NCI-H748 treated with DMSO at 0.1 percent for 48 hours (cell line): Measurements from ENCODE around the gene ORAI3.

Experiments used
- DNase-seq: peaks from one replicate; lab custom pipeline; 2025; lab: John Stamatoyannopoulos, UW

Gene ORAI3

DNA sequence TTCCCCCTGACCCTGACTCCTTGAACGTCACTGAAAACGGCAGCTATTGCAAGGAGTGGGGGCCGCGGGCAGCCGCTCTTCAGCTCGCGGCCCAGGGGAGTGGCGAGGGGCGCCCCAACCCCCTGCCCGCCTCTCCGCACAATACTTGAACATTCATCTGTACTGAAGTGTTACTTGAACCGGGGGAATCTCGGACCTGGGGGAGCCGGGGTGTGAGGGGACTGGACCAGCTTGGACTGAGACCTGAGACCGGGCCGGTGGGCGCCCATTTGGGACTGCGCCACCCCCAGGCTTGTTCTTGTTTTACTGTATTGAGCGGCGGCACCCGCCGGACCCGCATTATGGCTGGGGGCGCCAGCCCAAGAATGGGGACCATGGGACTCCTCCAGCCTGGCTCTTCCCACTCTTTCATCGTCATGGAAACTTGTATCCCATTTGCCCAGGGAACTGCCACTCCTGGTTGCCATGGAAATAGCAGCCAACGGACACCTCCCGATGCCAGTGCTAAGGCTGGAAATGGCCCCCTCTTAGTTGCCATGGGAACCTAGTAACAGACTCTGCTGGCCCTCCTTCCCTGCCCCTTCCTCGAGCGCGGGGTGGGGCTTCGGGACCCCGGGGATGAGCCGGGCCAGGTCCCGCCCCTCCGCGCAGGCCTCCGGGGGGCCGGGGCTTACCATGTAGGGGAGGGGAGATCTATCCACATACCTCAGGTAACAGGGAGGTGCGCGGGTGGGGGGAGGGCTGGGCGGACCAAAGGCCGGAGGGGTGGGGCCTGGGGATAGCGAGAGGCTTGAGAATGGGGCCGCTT is 805 bp upstream of the ORAI3 start:
- DNase-seq, result peak; percentile 20

DNA sequence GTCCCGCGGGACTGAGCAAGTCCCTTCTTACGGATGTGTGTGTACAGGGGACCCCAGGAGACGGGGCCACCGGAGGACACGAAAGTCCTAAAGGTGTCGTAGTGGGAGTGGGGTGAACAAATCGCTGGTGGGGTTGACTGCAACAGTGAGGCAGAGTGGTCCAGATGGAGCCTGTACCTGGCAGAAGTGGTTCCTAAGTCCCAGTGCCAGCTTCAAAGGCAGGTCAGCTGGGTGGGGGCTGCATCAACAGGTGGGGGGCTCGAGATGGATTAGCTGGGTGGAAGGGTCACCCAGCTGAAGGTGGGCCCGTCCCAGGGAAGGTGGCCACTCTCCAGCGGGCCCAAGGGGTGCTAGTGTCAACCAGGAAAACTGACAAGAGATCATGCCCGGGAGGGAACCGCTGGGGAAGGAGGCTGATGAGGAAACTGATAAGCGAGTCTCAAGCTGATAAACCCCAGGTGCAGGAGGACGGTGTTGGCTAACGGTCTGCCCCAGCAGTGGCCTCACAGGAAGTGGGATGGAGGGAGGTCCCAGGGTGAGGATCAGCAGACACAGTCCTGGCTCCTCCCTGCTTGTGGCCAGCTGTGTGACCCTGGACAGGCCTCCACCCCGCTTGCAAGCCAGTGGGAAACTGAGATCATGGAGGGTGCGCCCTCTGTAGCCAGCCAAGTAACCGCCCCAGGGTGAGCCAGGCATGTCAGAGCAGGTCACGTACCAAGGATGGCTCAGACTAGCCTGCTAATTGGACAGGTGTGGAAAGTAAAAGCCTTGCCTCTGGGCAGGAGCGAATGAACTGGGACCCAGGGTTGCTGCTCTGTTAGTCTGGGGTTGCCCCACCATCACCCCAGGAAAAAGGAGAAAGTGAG is 1.0 kb downstream of the ORAI3 start:
- no peak for DNase-seq

DNA sequence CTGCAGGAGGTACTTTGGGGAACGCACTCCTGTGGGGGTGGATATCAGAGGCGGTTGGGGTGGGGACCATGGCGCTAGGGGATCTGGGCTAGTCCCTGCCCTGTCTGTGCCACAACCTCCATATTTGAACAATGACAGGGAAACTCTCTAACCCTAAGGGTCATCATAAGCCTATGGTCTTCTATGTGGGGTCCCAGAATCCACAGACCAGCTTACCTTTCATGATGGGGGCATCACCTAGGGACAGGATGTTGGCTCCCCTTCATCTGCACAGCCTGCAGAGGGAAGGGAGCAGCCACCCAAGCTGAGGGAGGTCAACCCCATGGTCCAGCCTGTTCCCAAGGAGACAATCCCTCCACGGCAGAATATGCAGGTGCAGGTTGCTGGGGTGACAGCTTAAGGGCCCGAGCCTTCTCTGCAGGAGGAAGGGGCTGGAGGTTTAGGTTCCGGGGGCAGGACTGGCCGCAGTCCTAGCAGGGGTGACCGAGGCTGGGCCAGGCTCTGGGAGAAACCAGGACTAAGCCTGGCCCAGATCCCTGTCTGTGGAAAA is 1.7 kb downstream of the ORAI3 start:
- no peak for DNase-seq

DNA sequence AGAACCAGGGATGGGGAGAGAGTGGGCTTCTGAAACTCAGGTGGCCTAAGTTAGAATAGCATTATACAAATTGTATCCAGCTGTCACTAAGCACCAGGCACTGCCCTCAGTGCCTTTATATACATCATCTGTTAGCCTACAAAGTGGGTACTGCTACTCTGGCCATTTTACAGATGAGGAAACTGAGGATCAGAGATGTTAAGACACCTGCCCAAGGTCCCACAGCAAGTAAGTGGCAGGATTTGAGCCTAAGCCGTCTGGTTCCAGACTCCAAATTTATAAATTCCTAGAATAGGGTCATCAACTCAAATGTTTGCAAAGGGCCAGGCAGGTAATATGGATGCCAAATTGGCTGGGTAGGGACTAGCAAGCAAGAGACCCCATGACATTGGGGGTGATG is 2.3 kb downstream of the ORAI3 start:
- DNase-seq, result no peak

DNA sequence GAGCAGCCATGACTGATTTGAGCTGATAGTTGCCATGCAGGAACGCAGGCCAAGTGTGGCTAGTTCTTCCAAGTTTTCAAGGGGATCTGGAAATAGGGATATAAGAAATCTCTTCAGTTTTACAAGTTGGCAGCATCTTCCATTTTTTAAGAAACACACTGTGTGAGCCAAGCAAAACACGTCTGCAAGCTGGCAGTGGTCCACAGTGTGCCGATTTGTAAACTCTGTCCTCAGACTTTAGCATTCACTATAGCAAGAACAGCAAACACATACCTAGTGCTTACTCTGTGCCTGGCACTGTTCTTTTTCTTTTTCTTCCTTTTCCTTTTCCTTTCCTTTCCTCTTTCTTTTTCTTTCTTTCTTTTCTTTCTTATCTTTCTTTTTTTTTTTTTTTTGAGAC is 2.9 kb downstream of the ORAI3 start:
- DNase-seq, result no peak

DNA sequence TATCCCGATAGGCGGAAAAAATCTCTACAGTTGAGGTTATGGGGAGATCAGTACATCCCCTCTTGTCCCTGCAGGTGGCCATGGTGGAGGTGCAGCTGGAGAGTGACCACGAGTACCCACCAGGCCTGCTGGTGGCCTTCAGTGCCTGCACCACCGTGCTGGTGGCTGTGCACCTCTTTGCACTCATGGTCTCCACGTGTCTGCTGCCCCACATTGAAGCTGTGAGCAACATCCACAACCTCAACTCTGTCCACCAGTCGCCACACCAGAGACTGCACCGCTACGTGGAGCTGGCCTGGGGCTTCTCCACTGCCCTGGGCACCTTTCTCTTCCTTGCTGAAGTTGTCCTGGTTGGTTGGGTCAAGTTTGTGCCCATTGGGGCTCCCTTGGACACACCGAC is 4.2 kb downstream of the ORAI3 start:
- no peak for DNase-seq

DNA sequence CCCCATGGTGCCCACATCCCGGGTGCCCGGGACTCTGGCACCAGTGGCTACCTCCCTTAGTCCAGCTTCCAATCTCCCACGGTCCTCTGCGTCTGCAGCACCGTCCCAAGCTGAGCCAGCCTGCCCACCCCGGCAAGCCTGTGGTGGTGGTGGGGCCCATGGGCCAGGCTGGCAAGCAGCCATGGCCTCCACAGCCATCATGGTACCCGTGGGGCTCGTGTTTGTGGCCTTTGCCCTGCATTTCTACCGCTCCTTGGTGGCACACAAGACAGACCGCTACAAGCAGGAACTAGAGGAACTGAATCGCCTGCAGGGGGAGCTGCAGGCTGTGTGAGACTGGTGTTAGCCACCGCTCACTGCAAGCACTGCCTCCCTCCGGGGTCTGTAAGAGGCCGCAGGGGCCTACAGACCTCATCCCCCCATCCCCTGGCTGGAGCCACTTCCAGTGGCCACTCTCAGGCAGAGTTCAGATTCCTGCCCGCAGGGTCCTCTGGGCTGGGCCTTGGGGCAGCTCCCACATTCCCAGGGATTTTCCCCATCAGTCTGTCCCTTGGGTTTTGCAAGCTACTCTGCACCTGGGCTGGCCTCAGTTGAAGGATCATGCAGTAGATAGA is 4.8 kb downstream of the ORAI3 start:
- peak; percentile 25 for DNase-seq

DNA sequence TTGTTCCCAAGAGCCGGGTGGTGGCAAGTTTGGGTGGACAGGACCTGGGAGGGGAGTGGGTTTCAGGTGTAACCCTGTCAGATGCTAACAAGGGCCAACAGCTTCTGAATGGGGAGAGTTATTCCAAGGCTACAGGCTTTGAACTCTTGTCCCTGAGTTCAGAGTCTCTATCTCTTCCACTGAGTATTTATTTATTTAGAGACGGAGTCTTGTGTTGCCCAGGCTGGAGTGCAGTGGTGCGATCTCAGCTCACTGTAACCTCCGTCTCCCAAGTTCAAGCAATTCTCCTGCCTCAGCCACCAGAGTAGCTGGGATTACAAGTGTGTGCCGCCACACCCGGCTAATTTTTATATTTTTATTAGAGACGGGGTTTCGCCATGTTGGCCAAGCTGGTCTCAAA is 6.1 kb downstream of the ORAI3 start:
- no peak for DNase-seq

DNA sequence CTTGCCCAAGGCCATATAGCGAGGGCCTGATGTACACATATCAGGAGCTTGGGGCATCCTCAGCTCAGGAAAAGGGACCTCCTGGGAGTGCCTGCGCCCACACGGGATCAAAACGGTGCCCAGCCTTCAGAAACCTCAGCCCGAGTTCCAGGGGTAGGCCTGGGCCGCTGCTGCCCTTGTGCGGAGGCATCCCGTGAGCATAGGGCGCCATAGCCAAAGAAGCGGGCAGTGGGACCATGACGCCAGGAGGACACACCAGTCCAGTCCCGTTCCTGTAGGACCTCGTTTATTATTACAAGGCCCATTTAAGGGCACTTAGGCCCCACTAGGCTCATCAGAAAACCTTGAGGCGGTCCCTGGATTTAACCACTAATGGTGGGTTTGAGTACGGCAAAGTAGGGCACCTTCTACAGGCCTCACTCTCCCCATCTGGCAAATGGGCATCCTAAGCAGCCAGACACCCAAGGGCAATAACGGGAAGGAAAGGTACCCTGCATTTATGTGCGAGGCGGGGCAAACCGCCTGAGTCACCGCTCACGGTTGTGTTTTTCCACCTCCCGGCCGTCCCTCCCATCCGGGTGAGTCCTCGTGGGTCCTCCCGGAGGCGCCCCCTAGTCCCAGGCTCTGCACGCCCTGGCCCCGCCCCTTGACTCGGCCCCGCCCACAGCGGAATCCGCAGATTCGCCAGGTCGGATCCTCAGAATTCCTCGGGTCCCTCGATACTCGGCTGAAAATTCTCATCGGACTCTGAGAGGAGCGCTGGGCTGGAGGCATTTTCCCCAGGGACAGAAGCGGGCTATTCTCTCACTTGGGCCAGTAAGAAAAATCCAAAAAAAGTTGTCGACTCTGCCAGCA is 8.0 kb downstream of the ORAI3 start:
- DNase-seq, result peak; percentile 7

DNA sequence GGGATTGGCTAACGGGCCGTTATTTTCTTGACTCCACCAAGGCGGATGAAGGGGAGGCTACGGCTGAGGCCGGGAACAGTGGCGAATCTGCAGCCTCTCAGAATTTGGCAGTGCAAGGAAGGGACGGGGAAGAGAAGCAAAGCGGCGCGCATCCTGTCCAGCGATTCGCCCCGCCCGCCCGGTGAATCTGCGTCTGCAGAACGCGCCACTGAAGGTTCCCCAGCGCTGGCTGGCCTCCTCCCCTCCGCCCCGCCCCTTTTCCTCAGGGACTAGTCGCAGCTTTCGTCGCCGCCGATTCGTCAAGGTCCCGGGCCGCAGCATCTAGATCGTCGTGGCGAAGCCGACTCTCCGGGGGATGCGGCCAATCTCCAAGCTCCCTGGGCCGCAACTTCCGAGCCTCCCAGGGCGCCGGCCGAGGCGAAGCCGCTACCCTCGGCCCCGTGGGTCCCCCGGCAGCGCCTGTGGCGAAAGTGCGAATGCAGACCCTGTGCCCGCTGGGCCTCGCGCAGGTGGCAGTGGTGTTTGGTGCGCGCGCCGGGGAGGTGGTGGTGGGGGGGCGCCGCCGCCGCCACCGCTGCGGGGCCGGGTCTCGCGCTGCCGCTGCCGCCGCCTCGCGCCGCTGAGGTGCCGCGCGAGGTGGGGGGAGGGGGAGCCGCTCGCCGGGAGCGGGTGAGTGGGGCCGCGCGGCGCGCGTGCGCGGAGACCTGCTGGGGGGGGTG is 8.7 kb downstream of the ORAI3 start, which contains the start of gene SETD1A:
Gene SETD1A, plus strand, starts transcription at position 299 of the 719 bp plus-strand sequence. CDS start 978 bp downstream, outside the sequence.
- peak; percentile 55 for DNase-seq

DNA sequence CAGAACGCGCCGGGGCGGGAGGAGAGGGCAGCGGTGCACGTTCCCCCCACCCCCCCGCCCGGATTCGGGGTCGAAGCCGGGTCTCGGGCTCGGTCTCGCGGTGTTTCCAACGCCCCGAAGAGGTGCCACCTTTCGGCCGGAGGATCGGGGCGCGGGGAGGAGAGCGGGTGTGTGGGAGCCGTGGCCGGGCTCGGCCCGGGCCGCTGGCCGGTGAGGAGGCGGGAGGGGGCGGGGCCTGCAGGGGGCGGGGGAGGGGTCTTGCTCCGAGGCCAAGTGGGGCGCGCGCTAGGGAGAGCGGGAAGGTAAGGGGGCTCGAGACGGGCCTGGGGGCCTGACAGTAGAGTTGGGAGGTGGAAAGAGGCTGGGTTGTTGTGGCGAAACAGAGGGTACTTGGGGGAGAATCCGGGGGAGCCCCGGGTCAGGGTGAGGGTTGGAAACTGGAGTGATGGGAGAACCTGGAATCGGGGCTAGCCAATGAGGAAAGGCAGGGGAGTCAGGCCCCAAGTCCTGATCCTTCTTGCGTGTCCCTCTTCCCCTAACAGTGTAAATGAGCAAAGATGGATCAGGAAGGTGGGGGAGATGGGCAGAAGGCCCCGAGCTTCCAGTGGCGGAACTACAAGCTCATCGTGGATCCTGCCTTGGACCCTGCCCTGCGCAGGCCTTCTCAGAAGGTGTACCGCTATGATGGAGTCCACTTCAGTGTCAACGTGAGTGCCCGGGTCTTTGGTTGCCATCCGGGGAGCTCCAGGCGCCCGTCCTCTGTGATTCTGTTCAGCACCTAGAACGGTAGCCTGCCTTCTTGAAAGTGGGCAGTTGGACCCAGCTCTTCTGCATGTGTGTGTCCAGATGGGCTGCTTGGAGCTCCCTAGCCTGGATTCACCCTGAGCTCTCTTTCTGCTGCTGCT is 9.6 kb downstream of the ORAI3 start:
- no peak for DNase-seq

DNA sequence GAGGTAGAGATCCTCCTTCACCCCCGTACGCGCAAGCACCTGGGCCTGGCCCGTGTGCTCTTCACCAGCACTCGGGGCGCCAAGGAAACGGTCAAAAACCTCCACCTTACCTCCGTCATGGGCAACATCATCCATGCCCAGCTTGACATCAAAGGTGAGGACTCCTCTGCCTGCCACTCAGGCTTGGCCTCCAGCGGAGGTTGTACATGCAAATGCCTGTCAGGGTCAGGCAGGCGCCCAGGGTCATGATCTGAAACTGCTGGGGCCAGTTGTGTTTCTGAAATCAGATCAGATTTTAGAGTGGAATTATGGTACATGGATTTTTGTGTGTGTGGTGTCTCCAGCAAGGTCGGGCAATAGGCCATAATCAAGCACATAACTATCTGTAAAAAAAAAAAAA is 12.5 kb downstream of the ORAI3 start:
- no peak for DNase-seq

DNA sequence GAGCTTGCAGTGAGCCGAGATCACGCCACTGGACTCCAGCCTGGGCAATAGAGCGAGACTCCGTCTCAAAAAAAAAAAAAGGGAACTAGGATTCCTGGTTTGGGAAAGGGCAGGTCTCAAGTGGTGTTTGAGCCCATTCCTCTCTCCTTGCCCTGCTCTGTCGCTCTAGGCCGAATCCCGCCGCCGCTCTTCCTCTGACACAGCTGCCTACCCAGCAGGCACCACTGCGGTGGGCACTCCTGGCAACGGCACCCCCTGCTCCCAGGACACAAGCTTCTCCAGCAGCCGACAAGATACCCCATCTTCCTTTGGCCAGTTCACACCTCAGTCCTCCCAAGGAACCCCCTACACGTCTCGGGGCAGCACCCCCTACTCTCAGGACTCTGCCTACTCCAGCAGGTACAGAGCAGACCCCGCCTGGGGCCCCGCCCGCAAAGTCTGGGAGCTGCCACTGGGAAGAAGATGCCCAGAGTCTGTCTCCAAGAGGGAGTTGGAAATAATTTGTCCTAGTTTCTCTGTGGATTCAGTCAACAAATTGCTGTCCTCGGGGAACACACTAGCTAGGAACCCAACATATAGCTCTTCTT is 15.2 kb downstream of the ORAI3 start:
- no peak for DNase-seq

DNA sequence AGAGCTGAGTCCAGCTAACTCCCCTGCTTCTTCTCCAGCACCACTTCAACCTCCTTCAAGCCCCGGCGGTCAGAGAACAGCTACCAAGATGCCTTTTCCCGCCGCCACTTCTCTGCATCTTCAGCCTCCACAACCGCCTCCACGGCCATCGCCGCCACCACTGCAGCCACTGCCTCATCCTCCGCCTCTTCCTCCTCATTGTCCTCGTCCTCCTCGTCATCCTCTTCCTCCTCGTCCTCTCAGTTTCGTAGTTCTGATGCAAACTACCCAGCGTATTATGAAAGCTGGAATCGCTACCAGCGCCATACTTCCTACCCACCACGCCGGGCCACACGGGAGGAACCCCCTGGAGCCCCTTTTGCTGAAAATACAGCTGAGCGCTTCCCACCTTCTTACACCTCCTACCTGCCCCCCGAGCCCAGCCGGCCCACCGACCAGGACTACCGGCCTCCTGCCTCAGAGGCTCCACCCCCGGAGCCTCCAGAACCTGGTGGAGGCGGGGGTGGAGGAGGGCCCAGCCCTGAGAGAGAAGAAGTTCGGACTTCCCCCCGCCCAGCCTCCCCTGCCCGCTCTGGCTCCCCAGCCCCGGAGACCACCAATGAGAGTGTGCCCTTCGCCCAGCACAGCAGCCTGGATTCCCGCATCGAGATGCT is 15.8 kb downstream of the ORAI3 start:
- DNase-seq, result no peak

DNA sequence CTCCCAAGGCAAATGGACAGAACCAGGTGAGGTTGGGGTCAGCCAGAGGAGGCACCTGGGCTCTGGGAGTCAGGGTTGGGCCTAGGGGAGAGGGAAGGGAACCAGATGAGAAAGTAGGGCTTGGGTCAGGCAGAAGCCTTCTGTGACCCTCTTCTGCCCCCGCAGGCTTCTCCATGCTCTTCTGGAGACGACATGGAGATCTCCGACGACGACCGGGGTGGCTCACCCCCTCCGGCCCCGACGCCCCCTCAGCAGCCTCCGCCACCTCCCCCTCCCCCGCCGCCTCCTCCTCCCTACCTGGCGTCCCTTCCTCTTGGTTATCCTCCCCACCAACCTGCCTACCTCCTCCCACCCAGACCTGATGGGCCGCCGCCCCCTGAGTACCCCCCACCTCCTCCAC is 16.6 kb downstream of the ORAI3 start:
- DNase-seq, result no peak

DNA sequence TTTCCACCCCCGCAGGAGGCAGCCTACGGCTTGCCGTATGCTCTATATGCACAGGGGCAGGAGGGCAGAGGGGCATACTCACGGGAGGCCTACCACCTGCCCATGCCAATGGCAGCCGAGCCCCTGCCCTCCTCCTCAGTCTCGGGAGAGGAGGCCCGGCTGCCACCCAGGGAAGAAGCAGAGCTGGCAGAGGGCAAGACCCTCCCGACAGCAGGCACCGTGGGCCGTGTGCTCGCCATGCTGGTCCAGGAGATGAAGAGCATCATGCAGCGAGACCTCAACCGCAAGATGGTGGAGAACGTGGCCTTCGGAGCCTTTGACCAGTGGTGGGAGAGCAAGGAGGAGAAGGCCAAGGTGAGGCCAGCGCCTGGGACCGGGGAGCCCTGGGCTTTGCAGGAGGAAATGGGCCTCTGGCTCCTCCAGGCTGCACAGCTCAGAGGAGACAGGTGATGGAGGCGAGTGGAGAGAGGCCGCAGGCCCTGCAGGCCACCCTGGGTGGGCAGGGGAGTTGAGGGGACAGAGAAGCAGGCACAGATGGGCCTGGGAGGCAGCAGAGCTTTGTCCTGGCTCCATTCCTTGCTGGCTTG is 17.3 kb downstream of the ORAI3 start:
- DNase-seq, result no peak

DNA sequence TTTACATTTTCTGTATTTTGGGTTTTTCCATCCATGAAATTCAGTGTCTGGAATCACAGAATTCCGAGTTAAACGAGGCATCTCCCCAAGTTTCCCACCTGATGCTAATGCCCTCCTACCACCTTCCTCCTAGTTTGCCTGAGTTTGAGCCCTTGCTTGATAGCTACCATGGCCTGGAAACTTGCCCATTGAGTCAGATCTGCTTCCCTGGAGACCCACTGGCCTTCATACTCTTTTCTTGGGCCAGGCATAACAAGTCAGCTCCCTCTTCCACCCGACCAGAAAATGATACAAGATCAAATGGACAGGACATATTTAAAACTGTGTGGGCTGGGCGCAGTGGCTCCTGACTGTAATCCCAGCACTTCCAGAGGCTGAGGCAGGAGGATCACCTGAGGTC is 18.9 kb downstream of the ORAI3 start:
- DNase-seq, result no peak

DNA sequence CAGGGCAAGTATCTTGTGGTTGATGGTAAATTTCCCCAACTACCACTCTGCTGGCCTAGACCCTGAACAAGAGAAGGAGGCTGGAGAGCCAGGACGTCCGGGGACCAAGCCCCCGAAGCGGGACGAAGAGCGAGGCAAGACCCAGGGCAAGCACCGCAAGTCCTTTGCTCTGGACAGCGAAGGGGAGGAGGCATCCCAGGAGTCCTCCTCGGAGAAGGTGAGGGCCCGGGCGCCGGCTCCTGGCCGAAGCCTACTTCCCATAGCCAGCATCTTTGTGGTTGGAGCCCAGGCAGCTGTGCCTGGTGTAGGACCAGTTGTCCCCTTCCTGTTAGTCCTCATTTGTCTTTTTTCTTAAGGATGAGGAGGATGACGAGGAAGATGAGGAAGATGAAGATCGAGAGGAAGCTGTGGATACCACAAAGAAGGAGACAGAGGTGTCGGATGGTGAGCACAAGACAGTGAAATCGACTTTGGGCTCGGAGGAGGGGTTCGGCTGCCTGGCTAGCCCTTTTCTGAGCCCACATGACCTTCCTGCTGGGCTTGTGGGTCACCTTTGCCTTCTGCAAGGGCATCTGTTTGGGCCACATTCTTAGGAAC is 20.5 kb downstream of the ORAI3 start:
- no peak for DNase-seq
